LNCAP (cell line): Measurements from ENCODE around the gene ATP2A3.

Experiments used
- TF ChIP-seq, protein P1 (sequence below): fragments of 450-650 bp; IDR thresholded peaks from 2 replicates; pipeline ENCODE4 v1.5.1; 2017; ENCODE audit warnings: mild to moderate bottlenecking

ATP2A3 gene

DNA sequence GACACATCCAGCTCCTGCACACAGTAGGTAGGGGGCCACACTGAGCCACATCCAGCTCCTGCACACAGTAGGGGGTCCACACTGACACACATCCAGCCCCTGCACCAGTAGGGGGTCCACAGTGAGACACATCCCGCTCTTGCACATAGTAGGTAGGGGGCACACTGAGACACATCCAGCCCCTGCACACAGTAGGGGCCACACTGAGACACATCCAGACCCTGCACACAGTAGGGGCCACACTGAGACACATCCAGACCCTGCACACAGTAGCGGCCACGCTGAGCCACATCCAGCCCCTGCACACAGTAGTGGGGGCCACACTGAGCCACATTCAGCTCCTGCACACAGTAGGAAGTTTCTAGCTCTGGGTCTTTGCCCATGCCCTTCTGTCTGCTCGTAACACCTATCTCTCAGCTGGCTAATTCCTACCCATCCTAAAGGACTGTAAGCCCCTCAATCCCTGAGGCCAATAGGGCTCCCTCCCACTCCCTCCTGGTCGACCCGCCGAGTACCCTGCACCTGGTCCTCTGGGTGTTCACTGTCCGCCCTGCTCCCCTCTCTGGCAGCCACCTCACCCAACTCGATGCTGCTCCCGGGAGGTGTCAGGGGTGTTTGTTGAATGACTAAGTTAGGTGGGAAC is 9.4 kb upstream of the ATP2A3 start:
- TF ChIP-seq, protein P1, sequence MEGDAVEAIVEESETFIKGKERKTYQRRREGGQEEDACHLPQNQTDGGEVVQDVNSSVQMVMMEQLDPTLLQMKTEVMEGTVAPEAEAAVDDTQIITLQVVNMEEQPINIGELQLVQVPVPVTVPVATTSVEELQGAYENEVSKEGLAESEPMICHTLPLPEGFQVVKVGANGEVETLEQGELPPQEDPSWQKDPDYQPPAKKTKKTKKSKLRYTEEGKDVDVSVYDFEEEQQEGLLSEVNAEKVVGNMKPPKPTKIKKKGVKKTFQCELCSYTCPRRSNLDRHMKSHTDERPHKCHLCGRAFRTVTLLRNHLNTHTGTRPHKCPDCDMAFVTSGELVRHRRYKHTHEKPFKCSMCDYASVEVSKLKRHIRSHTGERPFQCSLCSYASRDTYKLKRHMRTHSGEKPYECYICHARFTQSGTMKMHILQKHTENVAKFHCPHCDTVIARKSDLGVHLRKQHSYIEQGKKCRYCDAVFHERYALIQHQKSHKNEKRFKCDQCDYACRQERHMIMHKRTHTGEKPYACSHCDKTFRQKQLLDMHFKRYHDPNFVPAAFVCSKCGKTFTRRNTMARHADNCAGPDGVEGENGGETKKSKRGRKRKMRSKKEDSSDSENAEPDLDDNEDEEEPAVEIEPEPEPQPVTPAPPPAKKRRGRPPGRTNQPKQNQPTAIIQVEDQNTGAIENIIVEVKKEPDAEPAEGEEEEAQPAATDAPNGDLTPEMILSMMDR = no peak

DNA sequence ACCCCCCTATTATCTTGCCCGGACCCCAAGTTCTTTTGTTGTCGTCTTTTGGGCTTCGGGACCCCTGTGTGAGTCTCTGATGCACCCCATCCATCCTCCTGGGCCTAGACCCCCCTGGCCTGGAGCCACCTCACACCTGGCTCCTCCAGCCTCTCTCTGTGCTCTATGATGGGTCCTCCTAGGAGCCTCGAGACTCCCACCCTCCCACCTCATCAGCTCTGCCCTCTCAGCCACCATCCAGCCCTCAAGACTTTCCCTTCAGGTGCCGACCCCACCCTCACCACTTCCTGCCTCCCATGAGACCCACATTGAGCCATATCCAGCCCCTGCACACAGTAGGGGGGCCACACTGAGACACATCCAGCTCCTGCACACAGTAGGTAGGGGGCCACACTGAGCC is 8.7 kb upstream of the ATP2A3 start:
- TF ChIP-seq, protein P1 = no peak

DNA sequence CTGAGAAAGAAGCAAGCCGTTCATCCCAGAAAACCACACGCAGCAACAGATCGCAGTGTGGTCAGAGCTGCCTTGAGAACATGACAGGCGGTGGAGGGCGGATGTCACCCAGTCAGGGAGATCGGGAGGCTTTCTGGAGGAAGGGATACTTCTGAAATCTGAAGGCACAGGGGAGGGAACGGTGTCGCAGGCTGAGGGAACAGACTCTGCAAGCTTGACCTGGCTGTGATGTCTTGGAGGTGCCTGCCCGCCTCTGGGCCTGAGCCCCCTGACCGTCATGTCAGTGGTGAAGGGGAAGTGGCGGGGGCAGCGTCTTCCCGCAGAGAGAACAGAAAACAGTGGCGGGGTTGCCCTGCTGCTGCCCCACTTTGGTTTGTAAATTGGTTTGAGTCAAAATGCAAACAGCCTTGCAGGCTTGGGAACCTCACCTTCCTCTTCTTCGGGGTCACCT is 8.1 kb upstream of the ATP2A3 start:
- TF ChIP-seq, protein P1 = no peak

DNA sequence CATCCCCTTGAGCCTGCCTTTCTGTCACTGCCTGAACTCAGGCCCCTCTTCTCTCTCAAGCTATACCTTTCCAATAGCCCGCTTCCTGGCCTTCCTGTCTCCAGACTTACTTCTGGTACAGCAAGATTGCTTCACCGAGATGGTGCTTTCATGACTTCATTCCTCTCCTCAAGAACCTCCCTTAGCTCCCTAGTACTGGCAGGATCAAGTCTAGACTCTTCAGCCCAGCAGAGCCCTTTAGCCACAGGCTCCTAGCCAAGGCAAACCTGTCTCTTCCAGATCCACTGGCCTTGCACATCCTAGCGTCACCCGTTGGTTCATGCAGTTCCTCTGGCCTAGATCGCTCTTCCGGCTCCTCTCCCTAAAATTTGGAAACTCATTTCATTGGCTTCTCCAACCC is 6.4 kb upstream of the ATP2A3 start:
- TF ChIP-seq, protein P1 = no peak

DNA sequence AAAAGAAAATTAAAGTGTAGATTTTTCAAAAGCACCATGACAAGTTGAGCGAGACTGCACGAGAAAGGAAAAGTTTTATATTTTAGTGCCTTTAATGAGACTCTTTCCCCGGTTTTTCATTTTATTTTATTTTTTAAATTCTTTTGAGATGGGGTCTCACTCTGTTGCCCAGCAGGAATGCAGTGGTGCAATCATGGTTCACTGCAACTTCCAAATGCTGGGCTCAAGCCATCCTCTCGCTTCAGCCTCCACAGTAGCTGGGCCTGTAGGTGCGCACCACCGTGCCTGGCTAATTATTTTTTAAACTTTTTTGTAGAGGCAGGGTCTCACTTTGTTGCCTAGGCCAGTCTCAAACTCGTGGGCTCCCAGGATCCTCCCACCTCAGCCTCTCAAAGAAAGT is 5.7 kb upstream of the ATP2A3 start:
- TF ChIP-seq, protein P1 = no peak

DNA sequence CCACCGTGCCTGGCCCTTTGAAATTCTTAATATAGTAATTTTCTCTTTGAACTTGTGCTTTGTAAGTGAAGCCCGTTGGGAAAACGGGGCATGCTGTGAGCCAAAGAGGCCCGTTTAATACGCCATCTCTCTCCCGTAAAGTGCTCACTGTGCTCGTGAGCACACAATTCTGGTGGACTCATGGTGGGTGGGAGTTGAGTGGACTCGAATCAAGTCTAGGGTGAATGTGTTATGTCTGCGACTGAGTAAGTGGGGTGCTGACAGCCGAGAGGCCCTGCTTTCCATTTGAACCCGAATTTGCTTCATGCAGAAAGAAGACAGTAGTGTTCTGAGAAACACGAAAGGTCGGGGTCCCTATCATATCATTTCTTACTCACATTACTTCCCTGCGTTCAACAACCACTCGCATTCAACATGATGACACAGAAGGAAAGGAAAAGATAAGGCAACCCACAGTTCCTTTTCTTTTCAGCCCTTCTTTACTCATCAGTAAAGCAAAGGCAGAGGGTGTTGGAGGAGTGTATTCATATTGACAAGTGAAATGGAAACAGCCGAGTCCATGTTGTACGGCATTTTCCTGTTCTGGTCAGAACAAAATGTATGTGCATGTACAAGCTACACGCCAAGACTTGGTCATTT is 4.8 kb upstream of the ATP2A3 start:
- TF ChIP-seq, protein P1 = no peak

DNA sequence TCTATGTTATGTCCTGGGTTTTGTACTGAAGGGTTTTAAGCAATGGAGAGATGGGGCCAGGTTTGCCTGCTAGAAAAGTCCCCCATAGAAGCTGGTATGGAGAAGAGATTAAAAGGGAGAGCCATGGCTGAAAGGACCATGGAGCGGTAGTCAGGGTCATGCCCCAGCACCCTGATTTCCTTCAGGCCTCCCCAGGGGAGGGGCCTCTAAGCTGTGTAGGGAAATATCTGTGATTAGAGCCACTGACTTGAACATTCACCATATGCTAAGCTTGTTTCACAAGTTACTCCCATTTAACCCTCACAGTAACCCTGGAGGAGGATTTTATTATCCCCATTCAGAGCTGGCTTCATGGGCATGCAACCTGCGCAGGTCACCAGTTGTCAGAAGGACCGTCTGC is 3.8 kb upstream of the ATP2A3 start:
- TF ChIP-seq, protein P1 = no peak
